Mononuclear cell (primary cell): Measurements from ENCODE around the gene POU2F2. TPM values are rescaled to one million over a fixed set of nuclear protein-coding genes. Genes with fewer than 3 reads are reported as not detected.

Experiments used
- H3K27me3 ChIP-seq: 2 replicates; pipeline ENCODE4 v1.6.0; 2011; ENCODE audit warnings: low read length, control low read depth; ENCODE audit not compliant: insufficient read depth
- H3K4me1 ChIP-seq: 2 replicates; pipeline ENCODE4 v1.5.1; 2011; ENCODE audit warnings: mild to moderate bottlenecking, low read length, control low read depth; ENCODE audit not compliant: insufficient read depth
- H3K4me3 ChIP-seq: 2 replicates; pipeline ENCODE4 v1.5.1; 2011; ENCODE audit warnings: mild to moderate bottlenecking, low read length, moderate library complexity
- H3K9me3 ChIP-seq: 2 replicates; pipeline ENCODE4 v1.5.1; 2011; ENCODE audit warnings: low read depth, mild to moderate bottlenecking, control low read depth, low read length
- total RNA-seq: library from RNA; depleted of rRNA; stranded (reverse); fragments of >200 nt; gene quantifications from one replicate; pipeline ENCODE4 v1.2.3, GENCODE V29; 2012

POU2F2 gene
- total RNA-seq, 1 donor: 8.3 TPM

DNA sequence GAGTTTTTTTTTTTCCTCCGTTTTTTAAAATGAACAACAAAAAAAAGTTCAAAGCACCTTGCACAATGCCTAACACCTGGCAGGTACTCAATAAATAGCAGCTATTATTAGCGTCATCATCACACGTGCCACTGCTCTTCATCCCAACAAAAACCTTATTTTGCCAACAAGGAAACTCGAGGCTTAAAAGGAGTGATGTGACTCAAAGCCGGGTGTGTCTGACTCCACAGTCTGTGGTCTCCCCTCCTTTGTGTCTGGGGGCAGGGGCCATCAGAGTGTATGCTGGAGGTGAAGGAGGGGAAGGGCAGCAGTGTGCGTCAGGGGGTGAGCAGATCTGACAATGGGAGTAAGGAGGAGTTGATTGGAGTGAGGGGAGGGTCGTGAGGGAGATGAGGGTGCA lies 34.1 kb upstream of the POU2F2 start:
- H3K4me3 ChIP-seq: no peak overlapping the region
- H3K27me3 ChIP-seq: no peaks in the 10 kb centered on the region

DNA sequence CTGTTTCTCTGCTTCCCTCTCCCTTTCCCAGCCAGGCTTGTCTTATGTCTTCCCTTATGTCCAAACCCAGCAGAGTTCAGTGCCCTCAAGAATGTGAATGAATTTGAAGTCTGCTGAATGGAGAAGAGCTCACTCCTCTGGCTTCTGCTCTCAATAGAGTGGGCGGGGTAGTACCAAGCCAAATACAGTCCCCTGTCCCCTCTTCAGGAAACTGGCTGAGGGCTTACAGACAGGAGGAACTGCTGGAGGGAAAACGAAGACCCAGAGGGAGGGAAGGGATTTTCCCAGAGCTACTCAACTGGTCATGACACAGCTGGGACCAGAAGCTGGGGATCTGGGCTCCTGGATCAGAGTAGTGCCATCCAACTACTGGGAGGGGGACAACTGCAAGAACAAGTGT lies 32.9 kb upstream of the POU2F2 start:
- no peak overlapping the region for H3K4me3 ChIP-seq
- H3K9me3 ChIP-seq: no peaks in the 10 kb centered on the region
- H3K4me1 ChIP-seq: no peaks in the 10 kb centered on the region
- no peaks in the 10 kb centered on the region for H3K27me3 ChIP-seq

More for the DNA sequence above, 34.1 kb upstream of the POU2F2 start:
- Histone ChIP-seq H3K9me3 (no peaks in the 10 kb centered on the region), H3K4me1 (no peaks in the 10 kb centered on the region)

DNA sequence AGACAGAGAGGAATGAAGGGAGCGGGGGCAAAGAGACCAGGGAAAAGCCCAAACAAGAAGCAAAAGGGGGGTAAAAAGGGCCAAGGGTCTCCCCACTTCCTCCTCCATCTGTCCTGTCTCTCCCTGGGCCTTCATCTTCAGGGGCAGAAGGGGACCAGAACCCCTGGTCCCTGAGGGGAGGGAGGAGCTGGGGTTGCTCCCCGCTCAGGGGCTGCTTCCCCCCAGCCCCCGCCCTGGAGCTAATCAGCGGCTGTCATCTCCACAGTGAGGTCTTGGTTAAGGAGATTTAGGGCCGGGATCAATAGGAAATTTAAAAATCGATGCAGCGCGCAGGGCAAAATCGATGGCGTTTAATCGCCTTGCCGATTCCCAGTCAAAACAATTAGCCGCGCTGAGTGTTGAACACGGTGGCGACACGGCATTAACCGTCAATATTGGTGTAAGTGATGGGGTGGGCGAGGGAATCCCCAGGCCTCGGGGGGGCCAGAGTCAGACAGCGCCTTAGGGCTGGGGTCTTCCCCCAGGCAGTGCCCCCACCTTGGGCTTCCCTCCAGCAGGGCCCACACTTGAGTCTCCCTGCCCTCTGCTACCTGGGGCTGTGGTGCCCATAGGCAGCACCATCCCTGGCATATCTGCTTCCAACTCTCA lies 29.5 kb upstream of the POU2F2 start:
- H3K9me3 ChIP-seq: no peaks in the 10 kb centered on the region
- no peak overlapping the region for H3K4me3 ChIP-seq
- H3K4me1 ChIP-seq: no peaks in the 10 kb centered on the region
- peaks cover 3% of the 10 kb centered on the region for H3K27me3 ChIP-seq

DNA sequence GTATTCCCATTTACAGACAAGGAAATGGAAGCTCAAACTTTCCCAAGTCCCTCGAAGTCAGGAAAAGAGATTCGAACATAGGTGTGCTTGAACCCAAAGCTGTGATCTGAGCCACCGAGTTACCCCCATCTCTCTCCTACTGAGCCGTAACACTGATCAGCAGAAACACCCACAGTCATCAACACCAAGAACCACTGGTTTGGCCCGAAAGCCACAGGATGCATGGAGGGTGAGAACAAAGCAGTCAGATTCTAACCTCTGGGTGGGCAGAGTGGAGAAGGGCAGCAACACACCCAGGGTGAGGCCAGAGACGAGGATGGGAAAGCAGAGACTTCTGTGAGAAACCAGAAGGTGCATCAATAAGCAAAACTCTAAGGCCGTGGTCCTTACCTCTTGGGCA lies 27.7 kb upstream of the POU2F2 start:
- H3K4me3 ChIP-seq: no peak overlapping the region
- H3K9me3 ChIP-seq: no peaks in the 10 kb centered on the region
- H3K27me3 ChIP-seq: peaks cover 3% of the 10 kb centered on the region
- H3K4me1 ChIP-seq: peaks cover 7% of the 10 kb centered on the region

DNA sequence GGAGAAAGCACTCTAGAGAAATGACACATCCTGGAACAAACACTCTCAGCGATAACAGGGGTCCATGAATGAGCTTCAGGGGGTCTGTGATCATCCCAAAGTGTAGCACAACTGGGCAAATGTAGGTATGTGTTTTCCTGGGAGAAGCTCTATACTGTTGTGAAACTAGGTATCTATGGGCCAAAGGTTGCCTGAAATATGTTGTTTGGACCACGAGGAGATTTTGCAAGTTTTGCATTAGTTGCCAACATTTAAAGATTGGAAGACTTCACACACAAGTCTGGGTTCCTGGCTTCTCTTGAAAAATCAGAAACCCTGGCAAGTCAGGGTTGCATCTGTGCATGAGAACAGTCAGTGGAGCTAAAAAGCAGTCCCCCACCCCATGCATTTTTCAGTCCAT lies 26.7 kb upstream of the POU2F2 start:
- no peak overlapping the region for H3K4me3 ChIP-seq
- H3K9me3 ChIP-seq: no peaks in the 10 kb centered on the region
- H3K27me3 ChIP-seq: peaks cover 3% of the 10 kb centered on the region
- peaks cover 15% of the 10 kb centered on the region for H3K4me1 ChIP-seq

DNA sequence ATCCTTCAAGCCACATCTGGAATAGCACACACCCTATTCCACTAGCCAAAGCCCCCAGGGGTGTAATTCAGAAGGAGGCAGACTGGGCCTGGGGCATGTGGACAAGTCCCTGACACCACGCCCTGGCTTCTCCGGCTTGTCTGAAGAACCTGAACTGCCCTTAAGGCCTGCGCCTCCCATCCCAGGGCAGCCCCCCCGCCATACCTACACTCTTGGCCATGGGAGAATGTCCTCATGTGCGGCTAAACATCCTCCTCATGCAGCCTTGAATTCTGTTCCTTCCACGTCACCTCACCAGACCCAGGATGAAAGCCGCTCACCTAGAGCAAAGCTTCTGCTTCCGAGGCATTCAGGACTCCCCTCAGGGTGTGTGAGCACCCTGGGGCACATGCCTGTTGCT lies 24.3 kb upstream of the POU2F2 start:
- Histone ChIP-seq H3K9me3 (no peaks in the 10 kb centered on the region), H3K27me3 (peaks cover 3% of the 10 kb centered on the region), H3K4me3 (no peak overlapping the region), H3K4me1 (peaks cover 15% of the 10 kb centered on the region)

DNA sequence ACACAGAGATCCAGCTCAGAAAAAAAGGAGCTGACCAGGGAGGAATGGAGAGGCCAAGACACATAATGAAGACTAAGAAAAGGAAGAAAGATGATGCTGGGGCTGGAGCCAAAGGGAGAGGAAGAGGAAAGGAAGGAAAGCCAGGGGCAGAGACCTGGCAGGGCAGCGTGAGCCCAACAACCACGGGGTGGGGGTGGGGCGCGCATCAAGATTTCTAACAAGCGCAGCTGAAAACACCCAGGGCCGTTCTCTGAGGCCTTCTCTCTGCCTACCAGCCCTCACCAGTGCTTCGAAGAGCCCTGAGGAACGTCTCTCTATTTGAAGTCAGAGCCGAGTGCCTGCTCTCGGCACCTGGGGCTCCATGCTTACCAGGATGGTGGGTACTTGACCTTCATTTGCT lies 23.6 kb upstream of the POU2F2 start:
- Histone ChIP-seq H3K9me3 (no peaks in the 10 kb centered on the region), H3K27me3 (peaks cover 3% of the 10 kb centered on the region), H3K4me3 (no peak overlapping the region), H3K4me1 (peaks cover 15% of the 10 kb centered on the region)

DNA sequence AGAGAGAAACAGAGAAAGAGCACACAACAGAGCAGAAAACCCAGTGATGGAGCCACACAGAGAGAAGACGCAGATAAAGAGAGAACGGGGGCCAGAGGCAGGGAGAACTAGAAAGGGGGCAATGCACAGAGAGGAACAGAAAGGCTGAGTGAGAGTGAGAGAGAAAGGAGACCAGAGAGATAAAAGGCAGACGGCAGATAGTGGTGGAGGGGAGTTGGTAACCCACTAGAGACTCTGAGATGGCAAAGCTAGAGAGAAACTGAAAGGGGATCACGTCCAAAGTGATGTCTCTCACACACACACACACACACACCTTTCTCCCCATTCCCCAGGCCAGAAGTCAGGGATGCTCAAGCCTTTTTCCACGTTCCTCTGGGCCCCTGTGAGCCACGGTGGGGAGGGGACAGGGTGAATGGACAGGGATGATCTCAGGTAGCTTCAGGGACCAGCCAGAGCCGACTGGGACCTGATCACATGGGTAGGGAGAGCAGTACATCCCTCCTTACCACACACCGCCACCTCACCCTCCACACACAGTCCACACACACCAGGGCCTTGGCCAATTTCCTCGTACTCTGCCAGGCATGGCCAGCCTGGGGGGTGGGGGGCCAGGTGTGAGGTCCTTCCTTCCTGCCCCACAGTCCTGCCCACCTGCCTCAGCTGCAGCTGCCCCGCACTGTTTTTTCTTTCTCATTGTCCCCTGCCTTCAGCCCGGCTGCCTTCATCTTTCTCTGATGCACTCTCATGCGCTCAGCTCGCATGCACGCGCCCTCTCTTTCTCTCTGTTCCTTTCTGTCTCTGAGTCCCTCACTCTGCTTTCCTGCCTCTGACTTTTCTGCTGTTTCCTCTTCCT lies 22.5 kb upstream of the POU2F2 start:
- H3K27me3 ChIP-seq: peaks cover 3% of the 10 kb centered on the region
- H3K9me3 ChIP-seq: no peaks in the 10 kb centered on the region
- peaks cover 15% of the 10 kb centered on the region for H3K4me1 ChIP-seq
- H3K4me3 ChIP-seq: no peak overlapping the region

DNA sequence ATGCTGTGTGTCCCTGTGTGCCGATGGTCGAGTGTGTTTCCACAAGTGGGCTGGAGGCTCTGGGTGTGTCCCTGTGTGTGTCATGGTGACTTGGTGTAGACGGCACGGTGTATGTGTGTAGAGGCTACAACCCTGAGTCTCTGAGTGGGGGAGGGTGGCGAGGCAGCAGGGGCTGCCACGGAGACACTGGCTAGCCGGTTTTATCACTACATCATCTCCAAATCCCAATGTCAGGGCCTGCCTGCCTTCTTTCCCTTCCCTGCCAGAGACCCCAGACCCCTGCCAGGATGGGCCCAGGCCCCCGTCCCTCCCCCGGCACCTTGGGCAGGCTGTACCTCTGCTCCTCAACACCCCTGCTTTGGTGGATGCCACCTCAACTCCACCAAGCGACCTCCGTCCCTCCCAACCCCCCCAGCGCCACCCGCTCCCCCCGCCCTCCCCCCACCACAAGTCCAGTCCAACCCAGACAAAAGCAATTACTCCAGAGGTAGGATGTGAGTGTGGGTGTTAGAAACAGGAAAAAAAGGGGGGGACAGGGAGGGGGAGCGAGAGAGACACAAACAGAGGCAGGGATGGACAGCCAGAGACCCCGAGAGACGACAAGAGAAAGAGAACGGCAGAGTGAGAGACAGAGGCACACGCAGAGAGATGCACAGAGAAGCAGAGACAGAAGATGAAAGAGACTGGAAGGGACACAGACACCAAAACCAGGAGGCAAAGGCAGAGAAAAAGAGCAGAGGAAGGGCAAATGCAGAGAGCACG lies 21.6 kb upstream of the POU2F2 start:
- Histone ChIP-seq H3K9me3 (no peaks in the 10 kb centered on the region), H3K4me3 (no peak overlapping the region), H3K4me1 (peaks cover 15% of the 10 kb centered on the region), H3K27me3 (no peaks in the 10 kb centered on the region)

DNA sequence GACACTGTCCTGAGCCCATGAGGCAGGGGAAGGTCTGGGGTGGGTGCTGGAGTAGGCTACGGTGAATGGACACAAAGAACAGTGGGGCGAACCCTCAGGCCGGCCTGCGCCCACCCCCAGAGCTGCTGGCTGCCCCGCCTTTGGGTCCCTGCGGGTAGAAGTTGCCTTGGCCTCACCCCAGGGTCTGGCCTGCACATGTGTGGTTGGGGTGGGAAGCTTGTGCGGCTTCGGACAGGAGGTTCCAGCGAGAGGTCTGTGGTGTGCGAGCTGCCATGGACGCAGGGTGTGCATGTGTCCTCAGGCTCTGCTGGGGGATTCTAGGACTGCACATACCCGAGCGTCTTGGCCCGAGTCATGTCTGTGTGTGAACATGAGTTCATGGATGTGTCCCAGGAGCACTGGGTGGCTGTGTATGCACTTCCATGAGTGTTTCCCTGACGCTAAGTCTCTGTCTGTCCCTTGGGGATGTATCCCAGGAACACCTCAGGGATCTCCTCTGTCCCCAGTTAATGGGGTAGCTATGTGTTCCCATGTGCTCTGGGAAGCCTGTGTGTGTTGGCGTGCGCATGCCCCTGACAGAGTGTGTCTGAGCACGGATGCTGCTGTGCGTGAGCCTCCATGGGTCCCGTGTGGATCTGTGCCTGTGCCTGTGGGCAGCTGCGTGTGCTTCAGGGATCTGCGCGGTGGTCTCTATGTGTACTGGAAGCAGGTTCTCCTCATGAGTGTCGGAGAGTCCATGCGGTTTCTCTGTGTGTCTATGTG lies 20.8 kb upstream of the POU2F2 start:
- Histone ChIP-seq H3K4me1 (peaks cover 15% of the 10 kb centered on the region), H3K9me3 (no peaks in the 10 kb centered on the region), H3K4me3 (no peak overlapping the region), H3K27me3 (no peaks in the 10 kb centered on the region)

DNA sequence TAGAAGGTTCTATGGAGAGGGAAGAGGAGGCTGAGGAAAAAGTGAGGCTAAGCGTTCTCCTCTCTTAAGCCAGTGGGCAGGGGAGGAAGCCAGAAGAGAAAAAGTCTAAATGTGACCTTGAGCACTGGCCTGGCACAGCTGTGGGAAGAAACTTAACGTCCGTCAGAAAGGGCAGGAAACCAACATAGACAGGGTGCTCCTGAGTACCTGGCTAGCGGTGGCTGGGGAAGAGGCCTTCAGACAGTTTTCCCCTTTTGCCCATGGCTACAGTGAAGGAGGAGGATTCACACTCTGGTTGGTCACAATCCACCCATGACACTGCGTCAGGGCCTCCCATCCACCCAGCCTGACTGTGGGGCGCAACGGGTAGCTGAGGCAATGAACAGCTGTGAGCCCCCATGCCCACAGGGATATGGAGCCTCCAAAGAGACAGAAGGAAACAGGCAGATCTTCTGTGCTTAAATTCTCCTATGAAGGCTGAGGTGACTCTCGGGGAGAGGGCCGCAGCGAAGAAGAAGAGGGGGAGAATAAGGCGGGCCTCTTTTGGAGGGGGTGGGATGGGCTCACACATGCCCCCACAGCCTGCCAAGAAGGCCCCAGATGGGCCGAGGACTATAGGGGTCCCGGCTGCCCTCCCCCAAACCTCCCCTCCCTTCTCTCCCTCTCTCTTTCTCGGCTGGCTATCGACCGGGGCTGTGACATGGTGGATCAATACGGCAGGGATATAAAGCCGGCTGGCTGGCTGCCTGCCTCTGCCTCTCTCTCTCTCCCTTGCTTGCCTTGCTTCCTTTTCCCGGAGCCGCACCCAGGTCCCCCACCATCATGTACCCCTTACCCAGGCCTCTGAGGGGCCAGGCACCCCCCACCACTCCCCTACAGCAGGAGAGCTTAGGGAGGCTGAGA lies 19.8 kb upstream of the POU2F2 start:
- no peaks in the 10 kb centered on the region for H3K9me3 ChIP-seq
- H3K4me1 ChIP-seq: peaks cover 15% of the 10 kb centered on the region
- H3K4me3 ChIP-seq: no peak overlapping the region
- no peaks in the 10 kb centered on the region for H3K27me3 ChIP-seq

DNA sequence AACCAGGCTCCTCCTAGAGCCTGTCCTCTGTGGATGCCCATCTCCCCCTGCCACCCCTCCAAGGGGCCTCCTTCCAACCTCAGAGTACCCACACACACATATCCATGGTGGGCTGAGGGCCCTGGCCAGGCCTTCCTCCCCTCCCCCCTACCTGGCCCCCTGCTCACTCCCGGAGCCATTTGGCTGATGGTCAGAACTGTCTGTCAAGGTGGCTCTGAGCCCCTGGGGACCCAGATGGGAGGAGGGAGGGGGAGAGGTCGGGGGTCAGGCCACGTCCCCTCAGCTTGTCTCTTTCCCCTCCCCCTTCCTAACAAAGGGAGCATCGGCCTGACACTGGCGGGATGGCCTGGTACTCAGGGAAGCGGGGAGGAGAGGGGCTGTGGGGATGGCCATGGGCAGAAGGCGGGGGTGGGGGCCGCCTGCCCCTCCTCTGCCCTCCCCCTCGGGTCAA lies 18.7 kb upstream of the POU2F2 start:
- peaks cover 15% of the 10 kb centered on the region for H3K4me1 ChIP-seq
- no peak overlapping the region for H3K4me3 ChIP-seq
- no peaks in the 10 kb centered on the region for H3K9me3 ChIP-seq
- no peaks in the 10 kb centered on the region for H3K27me3 ChIP-seq

DNA sequence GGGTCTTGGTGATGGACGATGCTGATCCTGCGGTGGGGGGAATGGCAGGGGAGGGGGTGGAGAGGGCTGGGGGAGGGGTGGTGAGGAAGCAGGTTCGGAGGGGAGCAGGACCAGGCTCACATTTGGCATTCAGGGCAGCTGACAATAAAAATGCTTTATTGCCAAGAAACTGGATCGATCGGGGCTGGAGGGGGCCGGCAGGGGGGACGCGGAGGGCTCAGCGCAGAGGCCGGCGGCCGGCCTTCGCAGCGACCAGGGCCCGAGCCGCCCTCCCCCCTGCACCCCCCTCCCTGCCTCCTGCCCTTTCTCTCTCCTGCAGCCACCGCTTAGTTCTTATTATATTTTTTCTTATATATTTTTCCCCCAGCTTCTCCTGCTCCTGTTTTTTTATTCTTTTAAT lies 18.1 kb upstream of the POU2F2 start:
- Histone ChIP-seq H3K4me3 (no peak overlapping the region), H3K9me3 (no peaks in the 10 kb centered on the region), H3K4me1 (peaks cover 12% of the 10 kb centered on the region), H3K27me3 (no peaks in the 10 kb centered on the region)
